ENCODE measurements around the gene P2RX3. TPM values are rescaled to one million over a fixed set of nuclear protein-coding genes. Genes with fewer than 3 reads are reported as not detected.

The P2RX3 gene
- total and polyA plus RNA-seq, 2 of the 8 experiments (the other 6 are each of a cell fraction or from before 2014, with no cell fraction given), result 0.45 to 0.47 TPM

DNA sequence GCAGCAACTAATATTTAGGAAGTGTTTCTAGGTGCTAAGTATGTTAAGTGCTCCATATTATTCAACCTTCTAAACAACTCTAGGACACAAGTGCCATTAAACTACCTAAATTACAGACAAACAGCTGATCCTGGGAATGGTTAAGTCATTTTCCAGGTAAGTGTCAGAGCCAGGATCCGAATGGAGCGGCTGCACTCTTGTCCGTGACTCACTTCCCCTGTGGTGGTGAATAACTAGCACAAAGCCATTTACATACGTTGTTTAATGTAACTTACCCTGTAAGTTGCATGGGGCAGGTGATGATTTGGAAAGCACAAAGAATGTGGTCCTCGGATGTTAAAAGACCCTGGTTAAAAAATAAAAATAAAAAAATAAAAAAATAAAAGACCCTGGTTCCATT is 61.1 kb downstream of the P2RX3 start:
- H4K20me1 ChIP-seq (replicated peaks in 1 of 2; ENCODE audit: control insufficient read depth in 1 of 2, insufficient read depth in 2 of 2, low read length in 2 of 2), result no peaks in the 10 kb centered on the region
- no peak overlapping the region for H3K18ac ChIP-seq (ENCODE audit: extremely low read depth, low read length)
- H2BK20ac ChIP-seq (ENCODE audit: low read length), result no peak overlapping the region
- H2BK5ac ChIP-seq (ENCODE audit: low read depth, low read length), result no peak overlapping the region
- no peaks in the 10 kb centered on the region for H3K9me3 ChIP-seq (ENCODE audit: insufficient read depth in 2 of 2, low read depth in 1 of 2, low read length in 1 of 2)
- no peak overlapping the region for H2AK5ac ChIP-seq (ENCODE audit: low read depth, low read length)
- no peak overlapping the region for H4K91ac ChIP-seq (replicated peaks; ENCODE audit: insufficient read length, low read length)
- WGBS, 2 experiments (ENCODE audit: extremely low coverage in 1 of 2, insufficient coverage in 1 of 2, insufficient read length in 1 of 2, insufficient replicate concordance in 2 of 2, low coverage in 1 of 2, low lambda C conversion rate in 2 of 2, missing lambda C conversion rate in 1 of 2), result 83% methylated on average over 5 of the region's 5 CpGs; no CpG with 5 or more reads in 1 of the 2 experiments
- no peaks in the 10 kb centered on the region for H3K23me2 ChIP-seq (ENCODE audit: low read depth, low read length)
- H2BK12ac ChIP-seq (ENCODE audit: low read depth, low read length), result no peak overlapping the region
- DNase-seq (ENCODE audit: low read depth in 1 of 2, low spot score in 2 of 2) (no peak), FAIRE-seq (no peak)
- no peak overlapping the region for H3K4me3 ChIP-seq (ENCODE audit: extremely low read depth in 1 of 4, insufficient read depth in 2 of 4, low read depth in 3 of 4, low read length in 4 of 4)
- no peak overlapping the region for H3K14ac ChIP-seq (ENCODE audit: insufficient read length)
- ChIA-PET CTCF (ENCODE audit: partially characterized antibody) (interaction anchor here (0.9 to 1.1 kb wide), 5 partner anchors 46 to 158 kb away, joined by 3 to 4 read pairs (median 3); no protein-coding TSS in a partner anchor), POLR2A (ENCODE audit: partially characterized antibody) (interaction anchor here (1.2 kb wide), 1 partner anchor 60 kb away, joined by 3 read pairs; no protein-coding TSS in a partner anchor)
- H4K5ac ChIP-seq (ENCODE audit: insufficient read length, low read depth, low read length), result no peak overlapping the region
- H3K56ac ChIP-seq (replicated peaks; ENCODE audit: insufficient read length, low read depth, low read length), result no peak overlapping the region
- no peaks in the 10 kb centered on the region for H3K4me1 ChIP-seq (replicated peaks in 1 of 4; ENCODE audit: control insufficient read depth in 3 of 4, insufficient read depth in 4 of 4, low read length in 3 of 4)
- no peak overlapping the region for H2BK120ac ChIP-seq (replicated peaks; ENCODE audit: low read depth, low read length)
- no peaks in the 10 kb centered on the region for H3K36me3 ChIP-seq (ENCODE audit: control insufficient read depth in 2 of 4, insufficient read depth in 4 of 4, low read length in 3 of 4)
- H3K9ac ChIP-seq (replicated peaks in 1 of 4; ENCODE audit: extremely low read depth in 1 of 4, low read depth in 3 of 4, low read length in 3 of 4), result no peak overlapping the region
- H3K79me1 ChIP-seq (ENCODE audit: low read depth, low read length), result no peaks in the 10 kb centered on the region
- no peak overlapping the region for H2AFZ ChIP-seq (ENCODE audit: low read length)
- H2BK15ac ChIP-seq (ENCODE audit: low read length), result no peak overlapping the region
- no peak overlapping the region for H3K27ac ChIP-seq (ENCODE audit: low read depth, low read length)
- no peaks in the 10 kb centered on the region for H3K79me2 ChIP-seq (ENCODE audit: control insufficient read depth in 1 of 2, insufficient read depth in 2 of 2, low read length in 2 of 2)
- no peak overlapping the region for H3K4ac ChIP-seq (replicated peaks; ENCODE audit: insufficient read length, low read depth, low read length)
- no peak overlapping the region for H3K23ac ChIP-seq (ENCODE audit: insufficient read length)
- H3K27me3 ChIP-seq (replicated peaks in 1 of 4; ENCODE audit: control insufficient read depth in 3 of 4, extremely low read depth in 1 of 4, insufficient read depth in 3 of 4, low read length in 3 of 4), result no peaks in the 10 kb centered on the region; a peak in 2 of 7 replicates
- H3K4me2 ChIP-seq (ENCODE audit: insufficient read depth in 1 of 2, low read depth in 2 of 2, low read length in 2 of 2), result no peak overlapping the region
- H4K8ac ChIP-seq (ENCODE audit: extremely low read depth, insufficient read depth, low read length), result no peak overlapping the region
- TF ChIP-seq POLR2A (IDR thresholded peaks at IDR 0.05; ENCODE audit: control extremely low read depth in 1 of 2, low read depth in 2 of 2, low read length in 2 of 2) (no peak), BACH1 (IDR thresholded peaks at IDR 0.05; ENCODE audit: low read length) (no peak), ATF2 (IDR thresholded peaks at IDR 0.05; ENCODE audit: low read length) (no peak), TCF12 (IDR thresholded peaks at IDR 0.05; ENCODE audit: low read depth, low read length) (no peak), TAF7 (optimal IDR thresholded peaks at IDR 0.05; ENCODE audit: borderline replicate concordance, low read depth, low read length) (no peak), EP300 (IDR thresholded peaks at IDR 0.05; ENCODE audit: borderline replicate concordance in 1 of 2, low read depth in 2 of 2, low read length in 2 of 2) (no peak), ATF3 (IDR thresholded peaks at IDR 0.05; ENCODE audit: insufficient read depth, low read depth, low read length) (no peak), CHD2 (IDR thresholded peaks at IDR 0.05; ENCODE audit: low read length) (no peak), USF2 (IDR thresholded peaks at IDR 0.05; ENCODE audit: low read length) (no peak), GABPA (IDR thresholded peaks at IDR 0.05; ENCODE audit: borderline replicate concordance, insufficient read depth, low read length) (no peak)

Measured in H1 (cell line).